GM12864 (cell line): ENCODE measurements around the gene ANKRD22.
"Not testable (repeated sequence)": the region's sequence is repeated elsewhere in the genome, so short reads cannot be mapped to it uniquely, and the experiment has no call there.

Source experiments
- DNase-seq: peaks from one replicate; pipeline ENCODE4 v3.0.0-alpha.2; 2011; ENCODE audit warnings: low read depth
- H3K4me3 ChIP-seq: 2 replicates; pipeline ENCODE4 v1.5.1; 2011; ENCODE audit warnings: mild to moderate bottlenecking, low read depth, low read length, control low read depth
- TF ChIP-seq, protein P1 (sequence below): IDR thresholded peaks from 2 replicates; pipeline ENCODE4 v1.5.1; 2011; ENCODE audit warnings: low read depth, mild to moderate bottlenecking, moderate library complexity, low read length, control low read depth, inconsistent platforms; ENCODE audit errors: missing control alignments

The ANKRD22 gene

DNA sequence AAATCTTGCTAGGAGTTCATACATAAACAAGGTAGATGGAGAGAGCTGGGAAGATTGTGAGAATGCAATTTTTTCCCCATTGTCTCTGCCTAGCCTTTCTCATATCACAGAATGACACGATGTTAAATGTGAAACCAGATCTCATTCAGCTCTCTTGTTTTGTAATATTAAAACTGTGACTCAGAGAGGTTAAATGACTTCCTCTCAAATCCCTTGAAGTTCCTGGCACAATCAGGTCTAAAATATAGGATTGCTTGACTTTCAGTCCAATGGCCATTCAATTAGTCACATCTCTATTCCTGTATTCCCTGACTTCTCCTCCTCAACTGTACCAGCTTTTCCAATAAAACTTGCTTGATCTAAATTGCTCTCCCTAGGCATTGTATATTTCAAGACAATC lies 3.1 kb downstream of the ANKRD22 start:
- H3K4me3 ChIP-seq = no peak overlapping the region
- DNase-seq = no peak
- TF ChIP-seq, protein P1, sequence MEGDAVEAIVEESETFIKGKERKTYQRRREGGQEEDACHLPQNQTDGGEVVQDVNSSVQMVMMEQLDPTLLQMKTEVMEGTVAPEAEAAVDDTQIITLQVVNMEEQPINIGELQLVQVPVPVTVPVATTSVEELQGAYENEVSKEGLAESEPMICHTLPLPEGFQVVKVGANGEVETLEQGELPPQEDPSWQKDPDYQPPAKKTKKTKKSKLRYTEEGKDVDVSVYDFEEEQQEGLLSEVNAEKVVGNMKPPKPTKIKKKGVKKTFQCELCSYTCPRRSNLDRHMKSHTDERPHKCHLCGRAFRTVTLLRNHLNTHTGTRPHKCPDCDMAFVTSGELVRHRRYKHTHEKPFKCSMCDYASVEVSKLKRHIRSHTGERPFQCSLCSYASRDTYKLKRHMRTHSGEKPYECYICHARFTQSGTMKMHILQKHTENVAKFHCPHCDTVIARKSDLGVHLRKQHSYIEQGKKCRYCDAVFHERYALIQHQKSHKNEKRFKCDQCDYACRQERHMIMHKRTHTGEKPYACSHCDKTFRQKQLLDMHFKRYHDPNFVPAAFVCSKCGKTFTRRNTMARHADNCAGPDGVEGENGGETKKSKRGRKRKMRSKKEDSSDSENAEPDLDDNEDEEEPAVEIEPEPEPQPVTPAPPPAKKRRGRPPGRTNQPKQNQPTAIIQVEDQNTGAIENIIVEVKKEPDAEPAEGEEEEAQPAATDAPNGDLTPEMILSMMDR = no peak

DNA sequence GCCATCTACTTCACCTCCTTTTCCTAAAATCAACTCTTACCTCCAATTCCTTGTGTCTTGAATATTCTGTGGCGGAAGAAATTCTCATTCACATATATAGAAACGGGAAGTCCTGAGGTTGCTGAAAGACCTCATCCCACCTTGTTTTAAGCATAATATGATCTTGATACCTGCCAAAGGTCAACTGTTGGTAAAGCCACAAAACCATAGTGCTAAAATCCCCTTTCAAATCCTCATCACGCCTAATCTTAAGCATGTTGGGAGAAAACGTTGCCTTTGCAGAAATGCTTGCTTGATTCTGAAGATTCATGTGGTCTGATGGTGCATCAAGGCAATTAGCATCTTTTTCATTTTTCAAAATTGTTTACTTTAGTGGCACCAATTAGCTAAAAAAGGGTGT lies 8.5 kb downstream of the ANKRD22 start:
- no peak overlapping the region for H3K4me3 ChIP-seq

DNA sequence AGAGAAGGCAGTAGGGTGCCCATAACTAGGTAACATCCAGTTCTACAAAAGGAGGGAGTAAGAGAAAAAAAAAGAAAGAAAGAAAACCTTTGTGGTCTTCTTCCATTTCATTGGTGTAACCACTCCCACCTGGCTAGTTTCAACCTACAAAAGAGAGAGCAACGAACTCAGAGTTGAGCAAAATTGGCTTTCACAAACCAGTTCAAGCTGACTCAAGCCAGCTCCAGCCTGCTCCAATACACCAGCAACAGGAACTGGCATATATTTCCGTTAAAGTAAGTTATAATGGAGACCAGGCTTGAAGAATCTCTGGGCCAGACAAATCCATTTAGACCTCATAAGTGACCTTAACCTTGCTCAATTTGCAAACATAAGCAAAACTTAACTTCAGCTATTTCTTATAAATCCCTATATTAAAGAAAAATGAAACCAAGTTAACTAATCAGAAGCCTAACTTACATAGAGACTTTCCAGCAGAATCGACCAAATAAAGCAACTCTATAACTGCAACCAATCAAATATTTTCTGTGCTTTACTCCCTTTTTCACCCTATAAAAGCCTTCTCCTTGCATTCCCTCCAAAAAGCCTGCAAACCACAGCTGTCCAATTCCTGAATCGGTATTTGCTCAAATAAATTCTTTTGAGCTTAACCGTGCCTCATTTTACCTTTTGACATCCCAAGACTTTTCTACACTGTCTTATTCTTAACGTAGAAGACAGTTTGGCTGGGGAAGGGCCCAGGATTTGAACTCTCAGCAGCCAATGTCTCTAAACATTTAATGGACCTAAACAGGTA lies 10.1 kb downstream of the ANKRD22 start:
- H3K4me3 ChIP-seq = no peak overlapping the region
- TF ChIP-seq, protein P1 = no peak
- DNase-seq = no peak

More for the DNA sequence above, 8.5 kb downstream of the ANKRD22 start:
- TF ChIP-seq, protein P1 = no peak
- DNase-seq = no peak

DNA sequence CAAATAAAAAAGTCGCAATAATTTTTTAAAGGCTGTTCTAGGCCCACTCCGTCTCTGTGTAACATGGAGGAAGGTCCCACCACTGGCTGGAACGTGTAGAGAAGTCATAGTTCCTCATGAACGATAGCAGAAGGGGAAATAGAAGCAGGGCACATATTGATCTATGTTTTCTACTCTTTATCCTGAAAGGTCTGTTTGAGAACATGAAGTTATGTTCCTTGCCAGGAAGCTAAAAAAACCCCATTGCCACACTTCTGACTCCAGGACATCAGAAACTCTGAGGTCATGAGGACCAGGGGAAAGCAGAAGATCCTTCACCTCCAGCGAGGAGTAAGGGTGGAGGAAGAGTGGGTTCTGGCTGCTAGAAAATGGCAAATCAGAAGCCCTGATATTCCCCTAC lies 10.8 kb downstream of the ANKRD22 start:
- DNase-seq = no peak
- TF ChIP-seq, protein P1 = no peak
- no peak overlapping the region for H3K4me3 ChIP-seq

DNA sequence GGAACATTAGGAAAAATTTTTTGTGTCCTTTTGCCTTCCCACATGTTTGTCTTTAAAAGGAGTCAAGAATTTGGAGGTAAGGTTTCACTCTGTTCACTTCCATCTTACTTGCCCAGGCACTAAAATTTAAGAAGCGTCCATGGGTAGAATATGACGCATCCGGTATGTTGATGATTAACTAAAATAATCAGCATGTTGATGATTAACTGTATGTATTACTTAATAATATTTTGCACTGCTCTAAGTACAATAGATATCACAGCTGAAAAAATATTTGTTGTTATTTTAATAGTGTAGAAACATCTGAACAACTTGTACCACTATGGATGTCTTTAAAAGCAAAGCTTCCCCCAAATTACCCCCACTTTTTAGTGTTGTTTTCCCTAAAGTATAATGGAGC lies 11.5 kb downstream of the ANKRD22 start:
- no peak overlapping the region for H3K4me3 ChIP-seq
- DNase-seq = no peak
- TF ChIP-seq, protein P1 = no peak

DNA sequence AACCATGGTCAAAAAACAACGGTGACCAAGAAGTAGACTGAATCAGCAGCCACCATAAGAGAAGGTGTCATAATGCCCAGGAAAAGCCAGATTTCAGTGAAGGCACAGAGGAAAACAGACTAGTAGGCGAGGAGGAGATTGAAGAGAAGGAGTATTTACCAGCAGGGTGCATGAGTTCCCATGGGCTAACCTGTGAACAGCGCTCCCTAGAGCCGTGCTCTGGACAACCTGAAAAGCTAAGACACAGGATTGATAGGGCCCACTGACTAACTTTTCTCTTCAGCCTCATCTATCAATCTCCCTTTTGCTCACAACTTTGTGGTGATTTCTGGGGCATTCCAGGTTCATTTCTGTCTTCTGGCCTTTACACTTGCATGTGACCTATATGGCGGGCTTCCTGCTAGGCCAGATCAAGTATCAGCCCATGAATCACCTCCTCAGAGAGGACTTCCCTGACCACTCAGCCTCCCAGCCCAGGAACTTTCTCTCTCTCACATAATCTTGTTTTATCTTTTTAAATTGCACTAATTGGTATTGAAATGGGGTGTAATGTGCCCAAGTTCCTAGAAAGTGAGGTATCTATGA lies 12.8 kb downstream of the ANKRD22 start:
- no peak for DNase-seq
- TF ChIP-seq, protein P1 = peak; percentile 8
- no peak overlapping the region for H3K4me3 ChIP-seq

DNA sequence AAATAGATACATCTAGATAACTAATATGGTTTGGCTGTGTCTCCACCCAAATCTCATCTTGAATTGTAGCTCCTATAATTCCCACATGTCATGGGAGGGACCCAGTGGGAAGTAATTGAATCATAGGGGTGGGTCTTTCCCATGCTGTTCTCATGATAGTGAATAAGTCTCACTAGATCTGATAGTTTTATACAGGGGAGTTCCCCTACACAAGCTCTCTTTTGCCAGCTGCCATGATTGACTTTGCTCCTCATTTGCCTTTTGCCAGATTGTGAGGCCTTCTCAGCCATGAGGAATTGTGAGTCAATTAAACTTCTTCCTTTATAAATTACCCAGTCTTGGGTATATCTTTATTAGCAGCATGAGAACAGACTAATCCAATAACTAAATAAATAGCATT lies 14.0 kb downstream of the ANKRD22 start:
- not testable (repeated sequence) for DNase-seq, H3K4me3 ChIP-seq
